ENCODE results near the gene PRR22.

PRR22 gene

GRCh38 chr19:5824751-5825150, 40.2 kb upstream of the PRR22 start:
- H3K4me3 ChIP-seq (ENCODE audit: low read length), result no peak overlapping the region
- H3K4me1 ChIP-seq (ENCODE audit: insufficient read depth, low read length), result no peaks in the 10 kb centered on the region
- H3K9ac ChIP-seq (ENCODE audit: low read depth, low read length), result no peak overlapping the region
- H3K27me3 ChIP-seq (ENCODE audit: insufficient read depth, low read length), result no peaks in the 10 kb centered on the region
- no peak overlapping the region for H3K27ac ChIP-seq (ENCODE audit: low read length)
- H3K9me3 ChIP-seq (ENCODE audit: insufficient read depth, low read depth, low read length), result no peaks in the 10 kb centered on the region
- no peaks in the 10 kb centered on the region for H3K36me3 ChIP-seq (ENCODE audit: insufficient read depth, low read depth, low read length)

GRCh38 chr19:5823579-5824281, 39.2 kb upstream of the PRR22 start:
- Histone ChIP-seq H3K4me1 (ENCODE audit: insufficient read depth, low read length) (no peaks in the 10 kb centered on the region), H3K9me3 (ENCODE audit: insufficient read depth, low read depth, low read length) (no peaks in the 10 kb centered on the region)

GRCh38 chr19:5822181-5822844, 37.8 kb upstream of the PRR22 start:
- Histone ChIP-seq H3K9ac (ENCODE audit: low read depth, low read length) (no peak overlapping the region), H3K36me3 (ENCODE audit: insufficient read depth, low read depth, low read length) (no peaks in the 10 kb centered on the region), H3K27me3 (ENCODE audit: insufficient read depth, low read length) (no peaks in the 10 kb centered on the region), H3K9me3 (ENCODE audit: insufficient read depth, low read depth, low read length) (no peaks in the 10 kb centered on the region), H3K4me3 (ENCODE audit: low read length) (no peak overlapping the region), H3K27ac (ENCODE audit: low read length) (no peak overlapping the region), H3K4me1 (ENCODE audit: insufficient read depth, low read length) (no peaks in the 10 kb centered on the region)

More at GRCh38 chr19:5823579-5824281, 39.2 kb upstream of the PRR22 start:
- no peak overlapping the region for H3K9ac ChIP-seq (ENCODE audit: low read depth, low read length)
- no peaks in the 10 kb centered on the region for H3K27me3 ChIP-seq (ENCODE audit: insufficient read depth, low read length)
- H3K27ac ChIP-seq (ENCODE audit: low read length), result no peak overlapping the region
- no peak overlapping the region for H3K4me3 ChIP-seq (ENCODE audit: low read length)
- H3K36me3 ChIP-seq (ENCODE audit: insufficient read depth, low read depth, low read length), result no peaks in the 10 kb centered on the region

- no peaks in the 10 kb centered on the region for H3K36me3 ChIP-seq (ENCODE audit: insufficient read depth, low read depth, low read length)
These were observed 37.1 kb upstream of the PRR22 start for GRCh38 chr19:5821521-5822180.

GRCh38 chr19:5820785-5821184, 36.2 kb upstream of the PRR22 start:
- Histone ChIP-seq H3K36me3 (ENCODE audit: insufficient read depth, low read depth, low read length) (no peaks in the 10 kb centered on the region), H3K4me1 (ENCODE audit: insufficient read depth, low read length) (no peaks in the 10 kb centered on the region), H3K27me3 (ENCODE audit: insufficient read depth, low read length) (no peaks in the 10 kb centered on the region), H3K9ac (ENCODE audit: low read depth, low read length) (no peak overlapping the region), H3K27ac (ENCODE audit: low read length) (no peak overlapping the region), H3K9me3 (ENCODE audit: insufficient read depth, low read depth, low read length) (no peaks in the 10 kb centered on the region), H3K4me3 (ENCODE audit: low read length) (no peak overlapping the region)

More at GRCh38 chr19:5821521-5822180, 37.1 kb upstream of the PRR22 start:
- H3K9ac ChIP-seq (ENCODE audit: low read depth, low read length), result no peak overlapping the region
- H3K27ac ChIP-seq (ENCODE audit: low read length), result no peak overlapping the region
- H3K4me3 ChIP-seq (ENCODE audit: low read length), result no peak overlapping the region
- H3K4me1 ChIP-seq (ENCODE audit: insufficient read depth, low read length), result no peaks in the 10 kb centered on the region
- H3K9me3 ChIP-seq (ENCODE audit: insufficient read depth, low read depth, low read length), result no peaks in the 10 kb centered on the region
- no peaks in the 10 kb centered on the region for H3K27me3 ChIP-seq (ENCODE audit: insufficient read depth, low read length)

GRCh38 chr19:5818594-5818993, 34.0 kb upstream of the PRR22 start:
- Histone ChIP-seq H3K4me1 (ENCODE audit: insufficient read depth, low read length) (no peaks in the 10 kb centered on the region), H3K27ac (ENCODE audit: low read length) (no peak overlapping the region), H3K4me3 (ENCODE audit: low read length) (no peak overlapping the region), H3K9ac (ENCODE audit: low read depth, low read length) (no peak overlapping the region), H3K9me3 (ENCODE audit: insufficient read depth, low read depth, low read length) (no peaks in the 10 kb centered on the region), H3K27me3 (ENCODE audit: insufficient read depth, low read length) (no peaks in the 10 kb centered on the region), H3K36me3 (ENCODE audit: insufficient read depth, low read depth, low read length) (no peaks in the 10 kb centered on the region)

GRCh38 chr19:5817218-5817617, 32.7 kb upstream of the PRR22 start:
- Histone ChIP-seq H3K4me3 (ENCODE audit: low read length) (no peak overlapping the region), H3K36me3 (ENCODE audit: insufficient read depth, low read depth, low read length) (no peaks in the 10 kb centered on the region), H3K27me3 (ENCODE audit: insufficient read depth, low read length) (no peaks in the 10 kb centered on the region), H3K9ac (ENCODE audit: low read depth, low read length) (no peak overlapping the region), H3K9me3 (ENCODE audit: insufficient read depth, low read depth, low read length) (no peaks in the 10 kb centered on the region), H3K4me1 (ENCODE audit: insufficient read depth, low read length) (no peaks in the 10 kb centered on the region), H3K27ac (ENCODE audit: low read length) (no peak overlapping the region)

- H3K27me3 ChIP-seq (ENCODE audit: insufficient read depth, low read length), result no peaks in the 10 kb centered on the region
- H3K9me3 ChIP-seq (ENCODE audit: insufficient read depth, low read depth, low read length), result no peaks in the 10 kb centered on the region
- H3K27ac ChIP-seq (ENCODE audit: low read length), result no peak overlapping the region
- no peaks in the 10 kb centered on the region for H3K4me1 ChIP-seq (ENCODE audit: insufficient read depth, low read length)
- H3K4me3 ChIP-seq (ENCODE audit: low read length), result no peak overlapping the region
- no peak overlapping the region for H3K9ac ChIP-seq (ENCODE audit: low read depth, low read length)
- H3K36me3 ChIP-seq (ENCODE audit: insufficient read depth, low read depth, low read length), result no peaks in the 10 kb centered on the region
These were observed 30.3 kb upstream of the PRR22 start for GRCh38 chr19:5814852-5815246.

GRCh38 chr19:5814123-5814851, 29.7 kb upstream of the PRR22 start:
- H3K27me3 ChIP-seq (ENCODE audit: insufficient read depth, low read length), result no peaks in the 10 kb centered on the region
- H3K4me1 ChIP-seq (ENCODE audit: insufficient read depth, low read length), result no peaks in the 10 kb centered on the region
- H3K27ac ChIP-seq (ENCODE audit: low read length), result no peak overlapping the region
- H3K4me3 ChIP-seq (ENCODE audit: low read length), result no peak overlapping the region
- H3K9me3 ChIP-seq (ENCODE audit: insufficient read depth, low read depth, low read length), result no peaks in the 10 kb centered on the region
- H3K36me3 ChIP-seq (ENCODE audit: insufficient read depth, low read depth, low read length), result no peaks in the 10 kb centered on the region
- H3K9ac ChIP-seq (ENCODE audit: low read depth, low read length), result no peak overlapping the region

GRCh38 chr19:5811117-5811516, 26.6 kb upstream of the PRR22 start:
- no peaks in the 10 kb centered on the region for H3K9me3 ChIP-seq (ENCODE audit: insufficient read depth, low read depth, low read length)

GRCh38 chr19:5809469-5809868, 24.9 kb upstream of the PRR22 start:
- no peak overlapping the region for H3K4me3 ChIP-seq (ENCODE audit: low read length)
- peaks cover 14% of the 10 kb centered on the region; the same call in 1 of the 2 replicates for H3K27me3 ChIP-seq (ENCODE audit: insufficient read depth, low read length)

More at GRCh38 chr19:5811117-5811516, 26.6 kb upstream of the PRR22 start:
- Histone ChIP-seq H3K36me3 (ENCODE audit: insufficient read depth, low read depth, low read length) (no peaks in the 10 kb centered on the region), H3K4me1 (ENCODE audit: insufficient read depth, low read length) (no peaks in the 10 kb centered on the region; the same call in 1 of the 2 replicates), H3K27ac (ENCODE audit: low read length) (no peak overlapping the region), H3K9ac (ENCODE audit: low read depth, low read length) (no peak overlapping the region), H3K4me3 (ENCODE audit: low read length) (no peak overlapping the region), H3K27me3 (ENCODE audit: insufficient read depth, low read length) (peaks cover 7% of the 10 kb centered on the region; the same call in 1 of the 2 replicates)

More at GRCh38 chr19:5809469-5809868, 24.9 kb upstream of the PRR22 start:
- Histone ChIP-seq H3K36me3 (ENCODE audit: insufficient read depth, low read depth, low read length) (no peaks in the 10 kb centered on the region), H3K9ac (ENCODE audit: low read depth, low read length) (no peak overlapping the region), H3K4me1 (ENCODE audit: insufficient read depth, low read length) (no peaks in the 10 kb centered on the region; the same call in 1 of the 2 replicates), H3K27ac (ENCODE audit: low read length) (no peak overlapping the region), H3K9me3 (ENCODE audit: insufficient read depth, low read depth, low read length) (no peaks in the 10 kb centered on the region)

All from iPS-20b (cell line).